GM13976 (cell line): ENCODE data around the gene LMNB1.

ENCODE experiments used
- DNase-seq: peaks from one replicate; pipeline ENCODE4 v3.0.0; 2012; ENCODE audit warnings: low spot score
- CTCF ChIP-seq: IDR thresholded peaks from 2 replicates; pipeline ENCODE4 v1.5.1; 2012; ENCODE audit warnings: borderline replicate concordance, mild to moderate bottlenecking; ENCODE audit not compliant: insufficient read depth; ENCODE audit errors: extremely low read depth, missing control alignments, control extremely low read depth
- in situ Hi-C: fragments of 300-500 bp; cut with MboI; formaldehyde crosslinking; loops from one replicate; pipeline ENCODE4 v1.12.0; 2022; ENCODE audit warnings: low sequenced_read_pairs, mixed read lengths, inconsistent platforms; ENCODE audit not compliant: unreplicated experiment

LMNB1 gene

GRCh38 chr5:126877602-126878001 lies 100.7 kb downstream of the LMNB1 start:
- no peak for DNase-seq
- in situ Hi-C loops: no loop called here
- no peak for TF ChIP-seq CTCF

GRCh38 chr5:126878085-126878484 lies 101.1 kb downstream of the LMNB1 start:
- in situ Hi-C loops: no loop called here
- DNase-seq: no peak
- no peak for TF ChIP-seq CTCF

GRCh38 chr5:126878634-126879033 lies 101.7 kb downstream of the LMNB1 start:
- in situ Hi-C loops: no loop called here
- TF ChIP-seq CTCF: no peak
- no peak for DNase-seq

GRCh38 chr5:126881821-126882600 lies 105.1 kb downstream of the LMNB1 start:
- no peak for DNase-seq

GRCh38 chr5:126883564-126884245 lies 106.8 kb downstream of the LMNB1 start:
- no peak for TF ChIP-seq CTCF
- in situ Hi-C loops: no loop called here
- DNase-seq: no peak

More at GRCh38 chr5:126881821-126882600, 105.1 kb downstream of the LMNB1 start:
- TF ChIP-seq CTCF: no peak
- in situ Hi-C loops: no loop called here

- no peak for TF ChIP-seq CTCF
- in situ Hi-C loops: no loop called here
- no peak for DNase-seq
Observed at GRCh38 chr5:126884269-126884819, 107.4 kb downstream of the LMNB1 start.
